Suprapubic skin (tissue), 4 donors: Measurements from ENCODE around the gene HERC4. TPM values are rescaled to one million over a fixed set of nuclear protein-coding genes. Genes with fewer than 3 reads are reported as not detected.

ENCODE experiments used
- DNase-seq, 2 donors: peaks; one replicate each; pipeline ENCODE4 v3.0.0-alpha.2; 2019; ENCODE audit warnings: low spot score in 2 of 2
- H3K27ac ChIP-seq: fragments of 200-600 bp; sonication (generic); one replicate; pipeline ENCODE4 v1.5.1; 2019
- H3K27me3 ChIP-seq: fragments of 200-600 bp; sonication (generic); one replicate; pipeline ENCODE4 v1.5.1; 2019
- H3K36me3 ChIP-seq: fragments of 200-600 bp; sonication (generic); one replicate; pipeline ENCODE4 v1.5.1; 2019
- H3K4me1 ChIP-seq: fragments of 200-600 bp; sonication (generic); one replicate; pipeline ENCODE4 v1.5.1; 2019
- H3K4me3 ChIP-seq: fragments of 200-600 bp; sonication (generic); one replicate; pipeline ENCODE4 v1.5.1; 2019; ENCODE audit warnings: mild to moderate bottlenecking
- H3K9me3 ChIP-seq: fragments of 200-600 bp; sonication (generic); one replicate; pipeline ENCODE4 v1.5.1; 2019
- CTCF ChIP-seq, 2 donors: fragments of 200-600 bp in 1 of 2; fragments of 450-650 bp in 1 of 2; sonication (generic) in 1 of 2; IDR thresholded peaks; one replicate each; pipeline ENCODE4 v1.5.1; 2016 to 2019; ENCODE audit warnings: antibody characterized with exemption in 2 of 2, mild to moderate bottlenecking in 1 of 2, moderate library complexity in 1 of 2
- EP300 ChIP-seq: sonication (generic); formaldehyde crosslinking; IDR thresholded peaks from one replicate; pipeline ENCODE4 v1.6.1; 2017; ENCODE audit warnings: antibody characterized with exemption
- POLR2A ChIP-seq, 2 donors: fragments of 450-650 bp; IDR thresholded peaks; one replicate each; pipeline ENCODE4 v1.6.1; 2017; ENCODE audit warnings: antibody characterized with exemption in 2 of 2, mild to moderate bottlenecking in 2 of 2, moderate library complexity in 2 of 2
- POLR2AphosphoS5 ChIP-seq, 3 donors: sonication (generic); formaldehyde crosslinking; IDR thresholded peaks; one replicate each; pipeline ENCODE4 v1.6.1; 2017; ENCODE audit warnings: antibody characterized with exemption in 3 of 3
- WGBS: methylation state at CpG from one replicate; pipeline ENCODE4 v1.1.5; 2018; 5-methylcytosine and 5-hydroxymethylcytosine counted together
- total RNA-seq, 4 donors: library from RNA; depleted of rRNA; stranded (reverse); fragments of >200 nt; gene quantifications; one replicate each; pipeline ENCODE4 v1.1.0, GENCODE V29; 2016

The HERC4 gene
- total RNA-seq, 4 donors from 2014 or later, result 25.8 to 92.1 (median 31.4) TPM

GRCh38 chr10:67933199-67933598, 141.9 kb downstream of the HERC4 start:
- Histone ChIP-seq H3K27ac (no peak overlapping the region), H3K4me1 (no peaks in the 10 kb centered on the region), H3K9me3 (no peaks in the 10 kb centered on the region), H3K4me3 (no peak overlapping the region), H3K27me3 (no peaks in the 10 kb centered on the region), H3K36me3 (peaks cover 62% of the 10 kb centered on the region)
- 93% methylated on average over 2 of the region's 2 CpGs for WGBS
- DNase-seq, result no peak
- TF ChIP-seq POLR2A (IDR thresholded peaks at IDR 0.05) (no peak), CTCF (IDR thresholded peaks at IDR 0.05) (no peak), POLR2AphosphoS5 (IDR thresholded peaks at IDR 0.05) (no peak), EP300 (no peak)

DNA sequence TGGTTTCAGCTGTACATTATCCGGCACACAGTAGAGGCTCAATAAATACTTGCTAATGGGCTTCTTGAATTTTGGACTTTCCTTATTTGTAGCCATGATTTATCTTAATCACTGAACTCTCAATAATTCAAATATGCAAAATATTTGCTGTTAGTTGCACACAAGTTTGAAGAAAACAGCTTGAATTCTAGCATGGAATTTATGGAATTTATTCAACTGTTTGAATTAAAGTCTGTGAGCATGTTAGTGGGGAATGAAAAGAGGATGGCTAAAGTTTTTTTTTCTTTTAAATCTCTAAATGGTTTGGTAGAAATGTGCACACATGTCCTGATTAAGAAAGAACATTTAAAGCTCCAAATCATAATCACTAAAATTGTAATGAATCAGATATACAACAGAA, 148.1 kb downstream of the HERC4 start:
- H3K4me1 ChIP-seq, result no peaks in the 10 kb centered on the region
- no peak for DNase-seq
- peaks cover 71% of the 10 kb centered on the region for H3K36me3 ChIP-seq
- no peak overlapping the region for H3K4me3 ChIP-seq
- no peaks in the 10 kb centered on the region for H3K9me3 ChIP-seq
- no peaks in the 10 kb centered on the region for H3K27me3 ChIP-seq
- TF ChIP-seq POLR2A (IDR thresholded peaks at IDR 0.05) (no peak), EP300 (no peak), CTCF (IDR thresholded peaks at IDR 0.05) (no peak), POLR2AphosphoS5 (IDR thresholded peaks at IDR 0.05) (no peak)
- no peak overlapping the region for H3K27ac ChIP-seq
- 97% methylated on average over 1 of the region's 1 CpG for WGBS

DNA sequence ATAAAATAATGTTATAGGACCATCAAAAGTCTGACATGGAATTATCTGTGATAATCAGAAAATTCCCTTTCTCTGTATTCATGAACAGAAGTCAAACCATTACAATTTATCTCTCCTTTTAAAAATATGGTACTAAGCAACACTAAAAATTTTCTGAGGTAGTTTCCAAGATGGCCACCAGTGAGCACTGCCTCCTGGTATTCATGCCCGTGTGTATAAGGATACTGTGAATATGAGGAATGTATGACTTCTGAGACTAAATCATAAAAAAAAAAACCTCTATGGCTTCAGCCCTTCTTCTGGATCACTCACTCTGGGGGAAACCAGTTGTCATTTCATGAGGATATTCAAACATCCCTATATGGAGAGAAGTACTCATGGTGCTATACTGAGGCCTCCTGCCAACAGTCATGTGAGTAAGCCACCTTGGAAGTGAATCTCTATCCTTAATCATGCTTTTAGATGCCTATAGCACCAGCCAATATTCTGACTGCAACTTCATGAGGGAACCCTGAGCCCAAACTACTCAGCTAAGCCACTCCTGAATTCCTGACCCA, 149.6 kb downstream of the HERC4 start:
- H3K4me1 ChIP-seq, result no peaks in the 10 kb centered on the region
- no peak for TF ChIP-seq POLR2AphosphoS5 (IDR thresholded peaks at IDR 0.05)
- TF ChIP-seq EP300, result no peak
- no peak for TF ChIP-seq CTCF (IDR thresholded peaks at IDR 0.05)
- TF ChIP-seq POLR2A (IDR thresholded peaks at IDR 0.05), result no peak
- DNase-seq, result no peak
- WGBS, result 89% methylated on average over 1 of the region's 1 CpG
- no peaks in the 10 kb centered on the region for H3K27me3 ChIP-seq
- H3K27ac ChIP-seq, result no peak overlapping the region
- H3K9me3 ChIP-seq, result no peaks in the 10 kb centered on the region
- H3K4me3 ChIP-seq, result no peak overlapping the region
- peaks cover 60% of the 10 kb centered on the region for H3K36me3 ChIP-seq

DNA sequence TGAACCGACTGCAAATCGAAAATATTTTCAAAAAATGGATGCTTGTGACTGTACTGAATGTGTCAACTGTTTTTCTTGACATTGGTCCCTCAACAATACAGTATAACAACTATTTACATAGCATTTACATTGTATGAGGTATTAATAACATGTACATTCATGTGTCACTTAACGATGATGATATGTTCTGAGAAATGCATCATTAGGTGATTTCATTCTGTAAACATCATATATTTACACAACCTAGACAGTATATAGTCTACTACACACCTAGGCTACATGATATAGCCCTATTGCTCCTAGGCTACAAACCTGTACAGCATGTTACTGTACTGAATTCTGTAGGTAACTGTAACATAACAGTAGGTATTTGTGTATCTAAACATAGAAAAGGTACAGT, 150.9 kb downstream of the HERC4 start:
- H3K27ac ChIP-seq, result no peak overlapping the region
- no peak overlapping the region for H3K4me3 ChIP-seq
- TF ChIP-seq CTCF (IDR thresholded peaks at IDR 0.05) (no peak), POLR2AphosphoS5 (IDR thresholded peaks at IDR 0.05) (no peak), EP300 (no peak), POLR2A (IDR thresholded peaks at IDR 0.05) (no peak)
- no peaks in the 10 kb centered on the region for H3K9me3 ChIP-seq
- no peaks in the 10 kb centered on the region for H3K4me1 ChIP-seq
- peaks cover 51% of the 10 kb centered on the region for H3K36me3 ChIP-seq
- no peaks in the 10 kb centered on the region for H3K27me3 ChIP-seq
- DNase-seq, result no peak
- 92% methylated on average over 3 of the region's 3 CpGs for WGBS

- Histone ChIP-seq H3K9me3 (no peaks in the 10 kb centered on the region), H3K27ac (no peak overlapping the region), H3K4me1 (no peaks in the 10 kb centered on the region), H3K36me3 (peaks cover 49% of the 10 kb centered on the region), H3K4me3 (no peak overlapping the region), H3K27me3 (no peaks in the 10 kb centered on the region)
- DNase-seq, result no peak
- TF ChIP-seq CTCF (IDR thresholded peaks at IDR 0.05) (no peak), POLR2AphosphoS5 (IDR thresholded peaks at IDR 0.05) (no peak), EP300 (no peak), POLR2A (IDR thresholded peaks at IDR 0.05) (no peak)
- WGBS, result 94% methylated on average over 5 of the region's 5 CpGs
These were observed 151.5 kb downstream of the HERC4 start for GRCh38 chr10:67923551-67923950.
